ENCODE data around the gene SOX18.

Gene SOX18

GRCh38 chr20:64067733-64068307, 18.4 kb upstream of the SOX18 start:
- DNase-seq (ENCODE audit: low spot score): no peak

- no peak for DNase-seq (ENCODE audit: low spot score)
These were observed 17.7 kb upstream of the SOX18 start for GRCh38 chr20:64067005-64067632.

GRCh38 chr20:64065974-64066343, 16.5 kb upstream of the SOX18 start:
- no peak for DNase-seq (ENCODE audit: low spot score)

- DNase-seq (ENCODE audit: low spot score): no peak
These were observed 15.9 kb upstream of the SOX18 start for GRCh38 chr20:64065062-64065973.

- no peak for DNase-seq (ENCODE audit: low spot score)
These were observed 14.8 kb upstream of the SOX18 start for GRCh38 chr20:64064145-64064698.

DNA sequence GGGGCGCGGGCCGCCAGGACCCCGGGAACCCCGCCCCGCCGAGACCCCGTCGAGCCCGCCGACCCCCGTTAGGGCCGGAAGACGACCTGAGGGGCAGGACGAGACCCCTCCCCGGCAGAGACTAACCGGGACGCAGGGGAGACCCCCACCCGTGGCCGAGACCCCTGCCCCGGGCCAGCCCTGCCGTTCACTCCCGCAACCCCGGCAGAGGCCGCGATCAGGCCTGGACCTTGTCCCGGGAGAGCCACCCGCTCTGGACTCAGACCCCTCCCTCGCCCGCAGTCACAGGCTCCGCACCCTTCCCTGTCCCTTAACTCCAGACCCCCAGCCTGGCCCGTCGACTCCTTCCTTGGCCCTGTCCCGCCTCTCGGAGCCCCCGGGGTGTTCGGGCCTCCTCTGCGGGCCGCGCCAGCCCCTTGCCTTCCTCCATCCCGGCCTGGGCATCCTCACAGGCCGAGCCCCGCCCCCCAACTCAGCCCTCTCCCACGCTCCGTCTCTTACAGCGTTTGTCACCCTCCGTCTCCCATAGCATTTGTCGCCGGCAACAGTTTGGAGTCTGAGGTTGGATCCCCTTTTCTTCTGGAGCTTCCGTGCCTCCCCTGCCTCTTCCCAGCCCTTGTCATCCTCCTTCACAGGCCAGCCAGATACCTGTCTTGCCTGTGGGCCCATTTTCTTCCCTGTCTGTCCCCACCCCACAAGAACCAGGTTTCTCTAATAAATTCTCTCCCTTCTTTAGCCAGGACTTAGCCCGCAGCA, 14.1 kb upstream of the SOX18 start:
- no peak for DNase-seq (ENCODE audit: low spot score)

DNA sequence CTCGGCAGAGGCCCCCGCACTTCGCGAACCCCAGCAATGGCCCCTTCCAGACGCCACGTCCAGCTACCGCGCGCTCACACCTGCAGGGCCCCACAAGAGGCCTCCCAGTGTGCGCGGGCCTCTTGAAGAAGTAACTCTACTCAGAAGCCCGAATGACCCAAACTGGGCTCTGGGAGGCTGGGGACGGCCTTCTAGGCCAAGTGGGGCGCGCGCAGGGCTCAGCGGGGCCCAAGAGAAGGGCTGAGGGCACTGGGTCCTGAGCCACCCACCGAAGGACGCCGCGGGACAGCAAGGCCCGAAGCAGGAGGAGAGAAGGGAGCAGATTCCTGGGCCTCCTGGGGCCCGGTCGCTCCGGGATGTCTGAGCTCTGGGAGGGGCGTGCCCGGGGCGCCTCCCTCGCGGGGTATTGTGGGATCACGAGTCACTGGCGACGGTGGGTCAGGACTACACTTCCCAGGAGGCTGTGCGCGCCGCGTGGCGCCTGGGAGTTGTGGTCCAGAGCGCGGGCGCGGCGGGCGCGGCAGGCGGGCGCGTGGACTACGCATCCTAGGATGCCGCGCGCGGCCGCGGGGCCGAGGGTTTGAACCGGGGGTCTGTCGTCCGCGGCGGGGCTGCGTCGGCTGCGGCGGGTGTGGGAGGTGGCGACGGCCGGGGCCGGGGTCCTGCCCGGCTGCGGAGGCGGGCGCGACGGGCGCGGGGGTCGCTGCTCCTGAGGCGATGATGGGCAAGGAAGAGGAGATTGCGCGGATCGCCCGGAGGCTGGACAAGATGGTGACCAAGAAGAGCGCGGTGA, 13.4 kb upstream of the SOX18 start, which contains the start of gene TCEA2:
TCEA2 (plus strand) TSS at position 603 of the 793 bp plus-strand sequence; CDS start at position 718, 115 bp downstream.
- peak; percentile 97 for DNase-seq (ENCODE audit: low spot score)

DNA sequence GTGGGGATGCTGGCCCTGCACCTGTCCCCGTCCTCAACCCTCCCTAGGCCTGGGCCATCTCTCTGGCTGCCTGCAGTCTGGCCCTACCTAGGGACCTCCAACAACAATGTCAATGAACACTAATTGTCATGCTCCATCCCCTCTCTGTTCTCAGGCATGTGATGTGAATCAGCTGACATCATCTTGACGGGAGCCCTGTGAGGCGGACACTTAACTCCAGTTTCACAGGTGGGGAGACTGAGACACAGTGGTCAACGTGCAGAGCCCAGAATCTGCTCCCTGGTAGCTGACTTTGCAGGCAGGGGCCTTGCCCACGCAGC, 12.8 kb upstream of the SOX18 start:
- no peak for DNase-seq (ENCODE audit: low spot score)

DNA sequence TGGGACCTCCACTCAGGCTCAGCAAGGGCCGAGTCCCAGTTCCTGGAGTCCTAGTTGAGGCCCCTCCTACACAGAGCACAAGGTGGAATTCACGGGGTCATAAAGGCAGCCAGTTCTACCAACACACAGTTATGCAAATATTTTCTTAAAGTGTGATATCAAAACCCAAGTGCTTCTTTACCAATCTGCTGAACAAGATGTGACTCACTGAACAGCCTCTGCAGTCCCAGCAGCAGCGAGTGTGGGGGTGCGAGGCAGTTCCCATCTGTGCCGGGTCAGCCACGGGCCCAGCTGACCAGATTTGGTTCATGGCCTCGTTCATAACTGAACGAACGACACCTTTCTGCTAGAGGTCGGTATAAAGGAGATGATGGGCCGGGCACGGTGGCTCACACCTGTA, 9.1 kb upstream of the SOX18 start:
- DNase-seq (ENCODE audit: low spot score): no peak

- DNase-seq (ENCODE audit: low spot score): peak; percentile 68
These were observed 8.4 kb upstream of the SOX18 start for GRCh38 chr20:64057628-64058498.

GRCh38 chr20:64056889-64057627, 7.6 kb upstream of the SOX18 start:
- DNase-seq (ENCODE audit: low spot score): no peak

DNA sequence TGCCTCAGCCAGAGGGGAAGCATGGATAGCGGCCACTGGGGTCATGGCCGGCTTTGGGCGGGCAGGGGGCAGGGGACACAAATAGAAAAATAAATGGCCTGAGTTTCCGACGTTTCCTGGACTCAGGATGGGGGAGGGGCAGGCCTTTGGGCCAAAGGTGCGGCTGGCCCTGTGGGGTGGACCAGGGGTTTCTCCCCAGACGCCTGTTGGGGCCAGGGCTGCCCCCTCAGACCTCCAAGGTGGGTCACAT, 7.1 kb upstream of the SOX18 start:
- DNase-seq (ENCODE audit: low spot score): no peak

GRCh38 chr20:64055893-64056638, 6.6 kb upstream of the SOX18 start:
- no peak for DNase-seq (ENCODE audit: low spot score)

- no peak for DNase-seq (ENCODE audit: low spot score)
These were observed 6.0 kb upstream of the SOX18 start for GRCh38 chr20:64055396-64055892.

- no peak for DNase-seq (ENCODE audit: low spot score)
These were observed 4.6 kb upstream of the SOX18 start for GRCh38 chr20:64053841-64054661.

DNA sequence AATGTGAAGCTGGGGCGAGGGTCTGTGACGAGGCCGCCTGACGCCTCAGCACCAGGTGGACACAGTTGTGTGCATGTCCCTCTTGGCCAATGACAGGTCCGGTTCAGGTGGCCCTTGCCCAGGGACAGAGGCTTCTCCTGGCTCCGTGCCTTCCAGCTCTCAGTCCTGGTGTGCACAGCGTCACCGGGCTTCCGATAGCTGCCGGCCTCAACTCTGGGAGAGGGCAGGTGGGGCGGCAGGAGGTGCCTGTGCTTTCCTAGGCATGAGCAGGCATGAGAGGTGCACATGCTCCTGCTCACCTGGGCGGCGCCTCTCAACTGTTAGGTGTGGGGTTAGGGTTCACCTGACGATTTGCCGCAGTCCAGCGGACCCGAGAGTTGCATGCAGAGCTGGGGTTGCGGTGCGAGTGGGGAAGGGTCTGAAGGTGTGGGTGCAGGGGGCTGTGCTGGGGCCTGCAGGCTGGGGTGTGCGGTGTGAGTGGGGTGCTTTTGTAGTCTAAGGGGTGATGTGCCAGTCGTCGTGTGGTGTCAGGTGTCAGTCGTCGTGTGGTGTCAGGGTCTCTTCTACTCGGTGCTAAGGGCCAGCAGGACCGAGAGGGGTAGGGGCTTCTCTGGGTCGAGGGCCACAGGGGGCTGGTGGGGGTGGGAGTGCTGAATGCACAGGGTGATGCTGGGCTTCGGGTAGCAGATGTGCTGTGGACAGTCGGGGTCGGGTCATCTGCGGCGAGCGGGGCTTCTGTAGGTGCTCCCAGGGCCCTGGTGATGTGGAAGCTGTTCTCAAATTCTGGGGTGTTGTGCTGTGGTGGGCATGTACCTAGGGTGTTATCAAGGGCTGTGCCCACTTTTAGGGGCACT, 3.8 kb upstream of the SOX18 start:
- no peak for DNase-seq (ENCODE audit: low spot score)

DNA sequence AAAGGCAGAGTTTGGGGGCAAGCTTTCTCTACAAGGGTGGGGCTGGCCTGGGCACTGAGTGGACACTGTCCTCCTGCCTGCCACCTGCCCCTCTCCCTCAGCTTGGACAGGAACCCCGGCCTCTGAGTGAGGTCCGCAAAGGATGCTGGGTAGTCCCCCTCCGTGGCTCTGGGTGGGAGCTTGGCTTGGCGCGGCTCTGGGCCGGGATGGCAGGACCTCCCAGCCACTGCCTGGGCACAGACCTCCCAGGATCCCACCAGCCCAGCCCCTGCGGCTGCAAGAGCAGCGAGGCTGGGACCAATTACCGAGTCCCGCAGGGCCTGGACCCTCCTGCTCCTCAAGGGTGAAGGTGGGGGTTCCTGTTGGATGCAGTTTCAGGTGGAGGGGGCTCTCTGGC, 2.9 kb upstream of the SOX18 start:
- DNase-seq (ENCODE audit: low spot score): no peak

All from Ammon's horn (tissue), 1 donor.